Stimulated activated CD4-positive, alpha-beta T cell treated with anti-CD3 and anti-CD28 coated beads, Interleukin-1b, Interleukin-23, amount 100 ng/mL, for 24 hours (primary cell): Measurements from ENCODE around the gene TENT4B.

Experiments
- DNase-seq, 4 experiments: peaks; one replicate each; pipeline ENCODE4 v3.0.0-alpha.2; 2020; ENCODE audit warnings: low read depth in 4 of 4, low spot score in 1 of 4

The TENT4B gene

DNA sequence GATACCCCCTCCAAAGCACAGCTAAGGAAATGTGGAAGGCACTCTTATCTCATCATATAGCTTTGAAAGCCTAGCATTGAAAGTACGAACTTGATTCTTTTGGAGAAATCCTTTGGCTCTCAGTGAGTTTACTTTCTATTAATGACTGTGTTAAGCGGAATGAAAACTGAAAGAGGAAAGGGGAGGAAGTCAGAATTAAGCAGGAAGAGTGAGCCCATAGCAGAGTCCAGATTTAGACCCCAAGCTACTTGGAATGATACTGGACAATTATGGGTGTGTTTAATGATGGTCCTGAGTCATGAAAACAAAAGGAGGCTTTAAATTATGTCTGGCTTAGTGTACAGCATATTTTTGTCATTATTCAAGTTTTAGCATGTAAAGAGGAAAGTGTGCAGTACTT is 42.2 kb downstream of the TENT4B start:
- DNase-seq = no peak

- DNase-seq = no peak
Observed at GRCh38 chr16:50195756-50196155, 42.6 kb downstream of the TENT4B start.

DNA sequence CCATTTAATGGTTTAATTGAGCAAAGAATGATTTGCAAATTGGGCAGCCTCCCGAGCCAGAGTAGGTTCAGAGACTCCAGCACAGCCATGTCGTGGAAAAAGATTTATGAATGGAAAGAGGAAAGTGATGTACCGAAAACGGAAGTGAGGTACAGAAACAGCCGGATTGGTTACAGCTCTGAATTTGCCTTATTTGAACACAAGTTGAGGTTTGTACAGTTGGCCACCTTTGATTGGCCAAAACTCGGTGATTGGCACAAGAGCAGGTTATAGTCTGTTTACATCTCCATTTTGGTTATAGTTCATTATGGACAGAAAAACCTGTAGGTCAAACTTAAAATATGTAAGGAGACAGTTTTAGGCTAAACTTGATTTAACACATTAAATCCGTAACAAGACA is 44.5 kb downstream of the TENT4B start:
- DNase-seq = no peak

GRCh38 chr16:50198802-50199403 is 45.8 kb downstream of the TENT4B start:
- DNase-seq = no peak

DNA sequence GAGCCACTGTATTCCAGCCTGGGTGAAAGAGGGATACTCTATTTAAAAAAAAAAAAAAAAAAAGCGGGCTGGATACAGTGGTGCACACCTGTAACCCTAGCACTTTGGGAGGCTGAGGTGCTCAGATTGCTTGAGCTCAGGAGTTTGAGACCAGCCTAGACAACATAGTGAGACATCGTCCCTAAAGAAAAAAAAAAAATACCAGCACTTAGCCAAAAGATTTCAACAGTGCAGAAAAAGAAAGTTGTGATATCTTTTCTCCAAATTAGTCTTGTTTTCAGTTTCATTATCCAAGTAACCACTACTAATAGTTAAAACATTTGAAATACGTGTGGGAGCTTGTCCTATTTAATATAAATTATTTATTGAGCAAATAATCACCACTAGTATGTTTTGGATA is 48.7 kb downstream of the TENT4B start:
- no peak for DNase-seq

DNA sequence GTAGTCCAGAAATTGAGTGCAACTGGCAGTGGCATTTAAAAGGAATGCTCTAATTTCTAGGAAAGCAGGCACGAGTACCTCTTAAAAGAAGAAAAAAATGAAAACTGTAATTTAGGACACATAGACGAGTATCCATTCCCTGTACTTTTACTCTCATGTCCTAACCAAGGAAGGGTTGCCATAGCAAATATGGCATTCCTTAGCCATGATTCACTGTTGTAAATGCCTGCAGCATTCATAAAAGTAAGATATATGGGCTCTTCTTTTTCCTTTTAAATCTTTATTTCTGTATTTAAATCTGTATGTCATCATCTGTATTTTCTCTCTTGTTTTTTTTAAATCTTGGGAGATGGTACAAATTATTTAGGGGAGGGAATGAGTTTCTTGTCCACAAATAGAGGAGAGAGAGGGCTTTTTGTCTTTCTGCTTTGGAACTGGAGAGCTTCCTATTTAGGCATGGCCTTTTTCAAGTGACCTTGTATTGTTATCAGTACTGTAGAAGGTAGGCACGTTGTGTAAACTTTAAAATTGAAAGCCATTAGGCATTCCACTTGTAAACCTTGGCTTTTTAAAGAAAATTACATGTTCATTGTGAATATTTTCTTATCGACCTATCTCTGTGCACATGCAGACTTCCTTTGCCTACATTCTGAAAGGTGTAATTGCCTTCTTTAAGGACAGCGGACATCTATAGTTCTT is 50.0 kb downstream of the TENT4B start:
- no peak for DNase-seq

DNA sequence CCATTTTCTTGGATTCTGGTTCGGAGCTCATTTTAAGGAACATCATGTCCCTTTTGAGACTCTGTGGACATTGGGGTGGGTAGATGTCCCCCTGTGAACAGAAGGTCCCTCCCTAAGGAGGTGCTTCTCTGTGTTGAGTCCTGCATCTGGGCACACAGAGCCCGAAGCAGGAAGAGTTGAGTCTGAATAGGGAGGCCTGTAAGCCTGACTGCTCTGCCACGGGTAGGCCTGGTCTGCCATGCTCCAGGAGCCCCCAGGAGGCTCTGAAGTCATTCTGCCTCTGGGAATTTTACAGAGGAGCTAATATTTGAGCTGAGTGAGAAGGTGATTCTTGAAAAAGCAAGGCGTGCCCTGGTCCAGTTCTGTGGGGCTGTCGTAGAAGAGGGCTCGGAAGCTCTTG is 50.6 kb downstream of the TENT4B start:
- no peak for DNase-seq

DNA sequence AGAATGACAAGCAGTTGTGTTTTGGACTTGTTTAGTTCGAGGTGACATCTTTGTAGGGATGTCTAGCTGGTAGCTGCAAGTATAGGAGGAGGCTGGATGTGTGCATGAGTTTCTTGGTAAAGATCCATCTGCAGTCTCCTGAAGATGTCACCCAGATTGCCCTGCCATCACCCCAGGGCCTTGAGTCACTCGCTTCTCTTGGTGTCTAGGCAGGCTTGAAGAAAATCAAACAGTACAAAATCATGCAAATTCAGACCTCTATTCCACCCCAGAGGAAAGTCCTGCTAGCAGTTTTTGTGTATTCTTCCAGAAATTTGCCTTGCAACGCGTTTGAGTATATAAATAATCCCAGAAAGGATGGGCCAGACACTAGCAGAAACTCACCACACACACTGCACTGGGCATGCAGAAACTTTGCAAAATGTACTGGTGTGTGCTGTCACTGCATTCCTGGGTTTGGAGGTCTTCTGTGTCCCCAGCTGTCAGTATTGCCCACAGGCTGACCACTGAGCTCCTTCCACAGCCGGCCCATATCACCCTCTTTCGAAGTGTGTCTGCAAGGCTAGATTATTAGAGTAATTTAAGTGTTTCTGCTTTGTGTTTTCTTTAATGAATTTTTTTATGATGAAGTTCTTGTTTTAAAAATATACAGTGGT is 51.5 kb downstream of the TENT4B start:
- no peak for DNase-seq

GRCh38 chr16:50207652-50208051 is 54.5 kb downstream of the TENT4B start:
- no peak for DNase-seq

GRCh38 chr16:50208460-50208931 is 55.4 kb downstream of the TENT4B start:
- no peak for DNase-seq

DNA sequence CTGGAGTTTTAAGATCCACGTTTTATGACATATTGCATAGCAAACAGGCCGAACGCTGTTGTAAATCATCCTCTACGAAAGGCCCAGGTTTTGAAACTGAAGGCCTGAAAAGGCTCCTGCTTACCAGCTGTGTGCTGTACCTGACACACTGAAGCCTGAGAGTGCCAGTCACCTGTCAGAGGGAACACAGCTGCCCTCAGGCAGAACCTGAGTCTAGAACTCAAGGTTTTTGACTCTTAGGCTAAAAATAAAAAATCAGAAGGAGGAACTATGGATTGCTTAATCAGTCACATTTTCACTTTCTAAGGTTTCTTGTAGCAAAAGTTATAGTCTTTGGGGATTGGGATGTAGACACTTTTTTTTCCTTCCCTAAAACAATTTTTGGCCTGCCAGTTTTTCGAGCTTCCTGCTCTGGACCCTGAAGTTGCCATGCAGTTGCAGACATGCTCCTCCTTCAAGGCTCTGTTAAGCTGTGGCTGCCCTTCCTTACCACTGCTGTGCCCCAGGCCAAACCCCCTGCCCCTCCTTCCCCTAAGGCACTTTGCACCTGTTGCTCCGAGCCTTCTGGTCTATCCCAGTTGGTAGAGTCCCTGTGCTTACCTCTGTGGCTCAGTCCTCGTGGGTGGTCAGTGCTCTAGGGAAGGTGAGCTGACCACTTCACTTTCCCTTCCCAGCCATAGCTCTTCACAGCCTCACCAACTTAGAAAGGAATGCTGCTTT is 56.6 kb downstream of the TENT4B start:
- DNase-seq = no peak

DNA sequence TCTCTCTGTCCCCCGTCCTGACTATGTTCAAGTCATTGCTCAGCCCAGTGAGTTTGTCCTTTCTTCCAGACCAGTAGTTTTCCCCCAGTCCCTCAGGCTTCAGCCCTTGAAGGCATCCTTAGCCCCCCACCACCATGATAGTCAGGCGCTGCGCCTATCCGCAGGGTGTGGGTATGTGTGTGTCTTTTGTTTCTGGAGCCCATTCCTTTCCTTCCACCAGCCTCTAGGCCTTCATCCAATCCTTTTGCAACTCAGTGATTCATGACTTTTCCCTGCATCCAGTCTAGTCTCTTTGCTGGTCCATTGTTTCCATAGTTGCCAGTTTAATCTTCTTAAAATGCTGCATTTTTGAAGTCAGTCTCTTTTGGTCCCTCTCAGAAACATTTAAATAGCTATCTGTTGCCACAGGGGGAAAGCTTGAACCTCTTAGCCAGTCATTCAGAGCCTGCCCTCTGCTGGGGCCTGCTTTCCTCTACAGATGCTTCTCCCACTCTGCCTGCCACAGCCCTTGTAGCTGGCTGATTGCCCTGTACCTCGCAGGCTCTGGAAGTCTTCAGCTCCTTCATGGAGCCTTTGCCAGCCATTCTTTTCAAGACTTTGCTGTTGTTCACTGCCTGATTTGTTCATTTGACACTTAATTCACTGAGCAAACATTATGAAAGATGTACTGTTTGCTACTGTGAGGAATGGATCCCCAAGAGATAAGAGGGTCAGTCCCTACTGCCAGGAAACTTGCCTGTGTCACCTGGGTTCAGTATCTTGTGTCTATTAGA is 57.3 kb downstream of the TENT4B start:
- peak in 3 of 4 experiments; percentile 14 to 40 (median 40) for DNase-seq

GRCh38 chr16:50213939-50214519 is 60.9 kb downstream of the TENT4B start:
- no peak for DNase-seq

- DNase-seq = no peak
Observed at GRCh38 chr16:50215680-50216079, 62.6 kb downstream of the TENT4B start.

- no peak for DNase-seq
Observed at GRCh38 chr16:50216231-50216630, 63.1 kb downstream of the TENT4B start.

GRCh38 chr16:50219402-50219975 is 66.4 kb downstream of the TENT4B start:
- DNase-seq = no peak

DNA sequence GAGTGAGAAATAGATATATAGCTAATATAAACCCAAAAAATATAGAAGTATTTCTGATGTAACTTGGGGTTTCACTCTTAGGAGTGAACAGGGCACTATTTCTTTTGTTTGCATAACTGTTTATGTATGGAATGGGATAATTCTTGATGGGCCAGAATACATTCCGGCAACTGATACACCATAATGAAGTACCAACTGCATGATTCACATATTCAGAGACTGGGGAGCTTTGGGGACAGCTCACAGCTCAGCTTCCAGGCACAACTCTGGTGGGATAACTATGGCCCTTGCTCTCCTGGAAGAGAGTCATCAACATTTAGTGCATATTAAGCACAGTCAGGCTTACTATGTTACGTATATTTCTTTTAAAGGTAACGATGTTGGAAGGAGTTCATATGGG is 71.2 kb downstream of the TENT4B start:
- DNase-seq = no peak

GRCh38 chr16:50227120-50227519 is 74.0 kb downstream of the TENT4B start:
- no peak for DNase-seq

- DNase-seq = no peak
Observed at GRCh38 chr16:50227665-50228064, 74.6 kb downstream of the TENT4B start.

GRCh38 chr16:50228364-50228868 is 75.3 kb downstream of the TENT4B start:
- DNase-seq = no peak
